ENCODE results near the gene ATP1A4.

DNA sequence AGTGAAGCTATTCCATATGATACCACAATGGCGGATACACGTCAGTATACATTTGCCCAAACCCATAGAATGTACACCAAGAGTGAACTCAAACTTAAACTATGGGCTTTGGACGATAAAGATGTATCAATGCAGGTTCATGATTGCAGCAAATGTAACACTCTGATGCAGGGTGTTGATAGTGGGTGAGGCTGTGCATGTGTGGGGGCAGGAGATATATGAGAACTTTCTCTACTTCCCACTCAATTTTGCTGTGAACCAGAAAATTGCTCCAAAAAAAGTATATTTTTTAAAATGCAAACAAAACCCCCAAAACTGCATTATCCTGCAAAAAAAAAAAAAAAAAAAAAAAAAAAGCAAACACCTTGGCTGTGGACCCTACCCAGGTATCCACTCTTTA, 32.5 kb upstream of the ATP1A4 start:
- TF ChIP-seq CTCF (IDR thresholded peaks at IDR 0.05 in 4 of 5, conservative IDR thresholded peaks at IDR 0.05 in 1 of 5) (no peak), POLR2A (IDR thresholded peaks at IDR 0.05) (no peak)

Data from gastrocnemius medialis (tissue), 4 donors.